Measurements from ENCODE around the gene AGRN. TPM values are rescaled to one million over a fixed set of nuclear protein-coding genes. Genes with fewer than 3 reads are reported as not detected.
"Not testable (repeated sequence)": the region's sequence is repeated elsewhere in the genome, so short reads cannot be mapped to it uniquely, and the experiment has no call there.

The AGRN gene
- total RNA-seq, 1 donor from 2014 or later, result 114 TPM

GRCh38 chr1:985126-985525 is 34.8 kb upstream of the AGRN start:
- H3K4me1 ChIP-seq, result no peaks in the 10 kb centered on the region
- TF ChIP-seq, protein P1, sequence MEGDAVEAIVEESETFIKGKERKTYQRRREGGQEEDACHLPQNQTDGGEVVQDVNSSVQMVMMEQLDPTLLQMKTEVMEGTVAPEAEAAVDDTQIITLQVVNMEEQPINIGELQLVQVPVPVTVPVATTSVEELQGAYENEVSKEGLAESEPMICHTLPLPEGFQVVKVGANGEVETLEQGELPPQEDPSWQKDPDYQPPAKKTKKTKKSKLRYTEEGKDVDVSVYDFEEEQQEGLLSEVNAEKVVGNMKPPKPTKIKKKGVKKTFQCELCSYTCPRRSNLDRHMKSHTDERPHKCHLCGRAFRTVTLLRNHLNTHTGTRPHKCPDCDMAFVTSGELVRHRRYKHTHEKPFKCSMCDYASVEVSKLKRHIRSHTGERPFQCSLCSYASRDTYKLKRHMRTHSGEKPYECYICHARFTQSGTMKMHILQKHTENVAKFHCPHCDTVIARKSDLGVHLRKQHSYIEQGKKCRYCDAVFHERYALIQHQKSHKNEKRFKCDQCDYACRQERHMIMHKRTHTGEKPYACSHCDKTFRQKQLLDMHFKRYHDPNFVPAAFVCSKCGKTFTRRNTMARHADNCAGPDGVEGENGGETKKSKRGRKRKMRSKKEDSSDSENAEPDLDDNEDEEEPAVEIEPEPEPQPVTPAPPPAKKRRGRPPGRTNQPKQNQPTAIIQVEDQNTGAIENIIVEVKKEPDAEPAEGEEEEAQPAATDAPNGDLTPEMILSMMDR (IDR thresholded peaks at IDR 0.05), result no peak
- H3K4me3 ChIP-seq, result no peak overlapping the region
- H3K36me3 ChIP-seq, result no peaks in the 10 kb centered on the region
- H3K27ac ChIP-seq, result no peak overlapping the region
- DNase-seq (no peak), ATAC-seq (no peak)
- H3K9me3 ChIP-seq, result no peaks in the 10 kb centered on the region
- H3K27me3 ChIP-seq (ENCODE audit: low read depth), result peaks cover 9% of the 10 kb centered on the region
- intact Hi-C loops (cut with DNase I), result no loop called here

- ATAC-seq; H3K27ac ChIP-seq; H3K27me3 ChIP-seq (ENCODE audit: low read depth); H3K36me3 ChIP-seq; H3K4me1 ChIP-seq; H3K4me3 ChIP-seq; DNase-seq; H3K9me3 ChIP-seq; intact Hi-C loops (cut with DNase I): not testable (repeated sequence)
Observed at GRCh38 chr1:988061-988460, 31.9 kb upstream of the AGRN start.

GRCh38 chr1:991275-991674 is 28.6 kb upstream of the AGRN start:
- H3K27ac ChIP-seq; ATAC-seq; H3K36me3 ChIP-seq; DNase-seq; H3K4me3 ChIP-seq; H3K27me3 ChIP-seq (ENCODE audit: low read depth); H3K4me1 ChIP-seq; intact Hi-C loops (cut with DNase I); H3K9me3 ChIP-seq: not testable (repeated sequence)

- H3K4me3 ChIP-seq, result no peak overlapping the region
- TF ChIP-seq, protein P1 (IDR thresholded peaks at IDR 0.05), result no peak
- no peaks in the 10 kb centered on the region for H3K36me3 ChIP-seq
- peaks cover 9% of the 10 kb centered on the region for H3K27me3 ChIP-seq (ENCODE audit: low read depth)
- DNase-seq, result no peak
- no peak overlapping the region for H3K27ac ChIP-seq
- H3K4me1 ChIP-seq, result no peaks in the 10 kb centered on the region
- intact Hi-C loops (cut with DNase I), result no loop called here
- H3K9me3 ChIP-seq, result peaks cover 4% of the 10 kb centered on the region
- ATAC-seq, result no peak
Observed at GRCh38 chr1:991895-992294, 28.0 kb upstream of the AGRN start.

- intact Hi-C loops (cut with DNase I), result no loop called here
- TF ChIP-seq, protein P1 (IDR thresholded peaks at IDR 0.05), result no peak
- DNase-seq (no peak), ATAC-seq (no peak)
- no peaks in the 10 kb centered on the region for H3K36me3 ChIP-seq
- peaks cover 11% of the 10 kb centered on the region for H3K27me3 ChIP-seq (ENCODE audit: low read depth)
- no peaks in the 10 kb centered on the region for H3K4me1 ChIP-seq
- H3K9me3 ChIP-seq, result peaks cover 4% of the 10 kb centered on the region
- no peak overlapping the region for H3K27ac ChIP-seq
- no peak overlapping the region for H3K4me3 ChIP-seq
Observed at GRCh38 chr1:992362-992761, 27.6 kb upstream of the AGRN start.

- peaks cover 22% of the 10 kb centered on the region for H3K27me3 ChIP-seq (ENCODE audit: low read depth)
- H3K9me3 ChIP-seq, result peaks cover 4% of the 10 kb centered on the region
- H3K36me3 ChIP-seq, result no peaks in the 10 kb centered on the region
- DNase-seq, result no peak
- no peak overlapping the region for H3K27ac ChIP-seq
- TF ChIP-seq, protein P1 (IDR thresholded peaks at IDR 0.05), result no peak
- no peak overlapping the region for H3K4me3 ChIP-seq
- H3K4me1 ChIP-seq, result peaks cover 6% of the 10 kb centered on the region
- no peak for ATAC-seq
- intact Hi-C loops (cut with DNase I), result no loop called here
Observed at GRCh38 chr1:993379-993995, 26.4 kb upstream of the AGRN start.

DNA sequence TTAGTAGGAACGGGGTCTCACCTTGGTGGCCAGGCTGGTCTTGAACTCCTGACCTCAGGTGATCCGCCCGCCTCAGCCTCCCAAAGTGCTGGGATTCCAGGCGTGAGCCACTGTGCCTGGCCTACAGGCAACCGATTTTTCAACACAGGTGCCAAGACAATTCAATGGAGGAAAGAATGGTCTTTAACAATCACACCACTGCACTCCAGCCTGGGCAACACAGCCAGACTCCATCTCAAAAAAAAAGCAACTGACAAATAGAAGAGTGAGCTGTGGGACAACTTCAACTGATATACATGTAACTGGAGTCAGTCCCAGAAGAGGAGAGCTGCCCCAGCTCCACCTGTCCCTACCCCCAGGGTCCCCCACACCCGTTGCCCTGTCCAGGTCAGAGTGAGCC is 25.4 kb upstream of the AGRN start:
- H3K4me3 ChIP-seq; ATAC-seq; H3K27ac ChIP-seq; H3K36me3 ChIP-seq; intact Hi-C loops (cut with DNase I); H3K9me3 ChIP-seq; DNase-seq: not testable (repeated sequence)
- Histone ChIP-seq H3K27me3 (ENCODE audit: low read depth) (peaks cover 32% of the 10 kb centered on the region), H3K4me1 (peaks cover 11% of the 10 kb centered on the region)
